HFFc6 (cell line): Measurements from ENCODE around the gene TPD52L3. TPM values are rescaled to one million over a fixed set of nuclear protein-coding genes. Genes with fewer than 3 reads are reported as not detected.

ENCODE experiments used
- DNase-seq: peaks from one replicate; pipeline ENCODE4 v3.0.0-alpha.2; 2018
- H3K27ac Mint-ChIP-seq: 2 replicates; pipeline ENCODE4 v1.8.0; 2020; ENCODE audit warnings: mild to moderate bottlenecking, mixed read lengths
- H3K27me3 Mint-ChIP-seq: 2 replicates; pipeline ENCODE4 v1.8.0; 2021; ENCODE audit warnings: mild to moderate bottlenecking, moderate library complexity, mixed read lengths; ENCODE audit not compliant: insufficient read depth
- H3K36me3 Mint-ChIP-seq: 2 replicates; pipeline ENCODE4 v1.8.0; 2021; ENCODE audit warnings: low read depth, mixed read lengths
- H3K4me1 Mint-ChIP-seq: 2 replicates; pipeline ENCODE4 v1.8.0; 2020; ENCODE audit warnings: low read depth, mixed read lengths
- H3K4me3 Mint-ChIP-seq: 2 replicates; pipeline ENCODE4 v1.8.0; 2020; ENCODE audit warnings: mild to moderate bottlenecking, moderate library complexity, mixed read lengths
- H3K9me3 Mint-ChIP-seq: 2 replicates; pipeline ENCODE4 v1.8.0; 2020; ENCODE audit warnings: mild to moderate bottlenecking, mixed read lengths
- CTCF ChIP-seq: fragments of 200-600 bp; sonication (generic); IDR thresholded peaks from 2 replicates; pipeline ENCODE4 v1.5.0; 2021; ENCODE audit warnings: antibody characterized with exemption, mild to moderate bottlenecking
- total RNA-seq, 6 experiments: library from RNA; stranded (reverse); fragmentation: NEBNext Ultra II Directional; extraction: Animal tissue kit (Norgen Biotek cat#: 25700); gene quantifications; 2 replicates in 1 of 6; 3 replicates in 5 of 6; pipeline ENCODE4 v1.2.3, GENCODE V29; 2021

Gene TPD52L3
- total RNA-seq, 6 experiments from 2014 or later: not detected

- Mint-ChIP-seq H3K4me3 (no peak overlapping the region), H3K27me3 (peaks cover 5% of the 10 kb centered on the region; the same call in 1 of the 2 replicates), H3K36me3 (no peaks in the 10 kb centered on the region), H3K9me3 (no peaks in the 10 kb centered on the region), H3K27ac (peak overlapping the region; percentile 90), H3K4me1 (peaks cover 44% of the 10 kb centered on the region)
- DNase-seq: peak; percentile 74
- peak; percentile 92 for TF ChIP-seq CTCF
Observed at GRCh38 chr9:6354072-6354686, 26.0 kb downstream of the TPD52L3 start.

GRCh38 chr9:6355728-6356127 is 27.6 kb downstream of the TPD52L3 start:
- H3K4me1 Mint-ChIP-seq: peaks cover 44% of the 10 kb centered on the region
- H3K27me3 Mint-ChIP-seq: peaks cover 2% of the 10 kb centered on the region
- peak overlapping the region; percentile 90 for H3K27ac Mint-ChIP-seq
- H3K36me3 Mint-ChIP-seq: no peaks in the 10 kb centered on the region
- no peak for TF ChIP-seq CTCF
- H3K9me3 Mint-ChIP-seq: no peaks in the 10 kb centered on the region
- peak; percentile 57 for DNase-seq
- peak overlapping the region; percentile 60 for H3K4me3 Mint-ChIP-seq

GRCh38 chr9:6356441-6356840 is 28.3 kb downstream of the TPD52L3 start:
- H3K27ac Mint-ChIP-seq: peak overlapping the region; percentile 90
- TF ChIP-seq CTCF: no peak
- no peak overlapping the region for H3K4me3 Mint-ChIP-seq
- peak; percentile 18 for DNase-seq
- peaks cover 2% of the 10 kb centered on the region for H3K27me3 Mint-ChIP-seq
- no peaks in the 10 kb centered on the region for H3K36me3 Mint-ChIP-seq
- H3K9me3 Mint-ChIP-seq: no peaks in the 10 kb centered on the region
- H3K4me1 Mint-ChIP-seq: peaks cover 44% of the 10 kb centered on the region

- DNase-seq: no peak
- Mint-ChIP-seq H3K36me3 (no peaks in the 10 kb centered on the region), H3K27me3 (peaks cover 2% of the 10 kb centered on the region), H3K27ac (no peak overlapping the region), H3K4me1 (peaks cover 42% of the 10 kb centered on the region), H3K9me3 (no peaks in the 10 kb centered on the region), H3K4me3 (no peak overlapping the region)
- TF ChIP-seq CTCF: no peak
Observed at GRCh38 chr9:6356904-6357303, 28.7 kb downstream of the TPD52L3 start.

- no peak for TF ChIP-seq CTCF
- peak overlapping the region; percentile 8; the same call in 1 of the 2 replicates for H3K27ac Mint-ChIP-seq
- H3K4me1 Mint-ChIP-seq: peaks cover 17% of the 10 kb centered on the region
- no peaks in the 10 kb centered on the region for H3K9me3 Mint-ChIP-seq
- DNase-seq: peak; percentile 13
- no peak overlapping the region; the same call in 1 of the 2 replicates for H3K4me3 Mint-ChIP-seq
- peaks cover 6% of the 10 kb centered on the region for H3K27me3 Mint-ChIP-seq
- H3K36me3 Mint-ChIP-seq: no peaks in the 10 kb centered on the region
Observed at GRCh38 chr9:6367128-6367890, 39.1 kb downstream of the TPD52L3 start.
